GM12873 (cell line): ENCODE results near the gene PEX14.

ENCODE experiments used
- CTCF ChIP-seq: IDR thresholded peaks from 2 replicates; pipeline ENCODE4 v1.5.1; 2012; ENCODE audit warnings: low read depth, mild to moderate bottlenecking, moderate library complexity, low read length, control low read depth; ENCODE audit not compliant: insufficient read depth; ENCODE audit errors: missing control alignments

PEX14 gene

GRCh38 chr1:10646347-10646861 lies 171.7 kb downstream of the PEX14 start:
- TF ChIP-seq CTCF, result no peak

GRCh38 chr1:10647414-10648170 lies 172.8 kb downstream of the PEX14 start:
- TF ChIP-seq CTCF, result no peak

- TF ChIP-seq CTCF, result no peak
Measured at GRCh38 chr1:10648689-10649516, 174.2 kb downstream of the PEX14 start.

- no peak for TF ChIP-seq CTCF
Measured at GRCh38 chr1:10649517-10650201, 174.9 kb downstream of the PEX14 start.

- no peak for TF ChIP-seq CTCF
Measured at GRCh38 chr1:10650556-10651388, 176.0 kb downstream of the PEX14 start.

GRCh38 chr1:10651389-10651766 lies 176.6 kb downstream of the PEX14 start:
- TF ChIP-seq CTCF, result no peak
